Measurements from ENCODE around the gene GAB1.

GAB1 gene

GRCh38 chr4:143359644-143360193 is 23.0 kb downstream of the GAB1 start:
- H3K4me3 Mint-ChIP-seq = peak overlapping the region; percentile 42
- H3K9me3 Mint-ChIP-seq = peaks cover 5% of the 10 kb centered on the region
- no peaks in the 10 kb centered on the region for H3K36me3 Mint-ChIP-seq (ENCODE audit: low read depth)
- peaks cover 16% of the 10 kb centered on the region for H3K4me1 Mint-ChIP-seq (ENCODE audit: low read depth)
- peak overlapping the region; percentile 77 for H3K27ac Mint-ChIP-seq
- no peaks in the 10 kb centered on the region for H3K27me3 Mint-ChIP-seq (ENCODE audit: low read depth)

- no peaks in the 10 kb centered on the region for H3K36me3 Mint-ChIP-seq (ENCODE audit: low read depth)
- peaks cover 16% of the 10 kb centered on the region for H3K4me1 Mint-ChIP-seq (ENCODE audit: low read depth)
- H3K27ac Mint-ChIP-seq = no peak overlapping the region
- H3K27me3 Mint-ChIP-seq (ENCODE audit: low read depth) = no peaks in the 10 kb centered on the region
- H3K9me3 Mint-ChIP-seq = peaks cover 5% of the 10 kb centered on the region
- H3K4me3 Mint-ChIP-seq = no peak overlapping the region
Observed at GRCh38 chr4:143360838-143361625, 24.4 kb downstream of the GAB1 start.

GRCh38 chr4:143362349-143363046 is 25.8 kb downstream of the GAB1 start:
- no peak overlapping the region for H3K4me3 Mint-ChIP-seq
- H3K9me3 Mint-ChIP-seq = peaks cover 5% of the 10 kb centered on the region
- no peak overlapping the region for H3K27ac Mint-ChIP-seq
- no peaks in the 10 kb centered on the region for H3K36me3 Mint-ChIP-seq (ENCODE audit: low read depth)
- peaks cover 16% of the 10 kb centered on the region for H3K4me1 Mint-ChIP-seq (ENCODE audit: low read depth)
- H3K27me3 Mint-ChIP-seq (ENCODE audit: low read depth) = no peaks in the 10 kb centered on the region

GRCh38 chr4:143363332-143363731 is 26.7 kb downstream of the GAB1 start:
- no peaks in the 10 kb centered on the region for H3K27me3 Mint-ChIP-seq (ENCODE audit: low read depth)
- no peak overlapping the region for H3K4me3 Mint-ChIP-seq
- no peaks in the 10 kb centered on the region for H3K36me3 Mint-ChIP-seq (ENCODE audit: low read depth)
- H3K9me3 Mint-ChIP-seq = peaks cover 5% of the 10 kb centered on the region
- H3K27ac Mint-ChIP-seq = no peak overlapping the region
- H3K4me1 Mint-ChIP-seq (ENCODE audit: low read depth) = peaks cover 16% of the 10 kb centered on the region

GRCh38 chr4:143364063-143364462 is 27.4 kb downstream of the GAB1 start:
- H3K9me3 Mint-ChIP-seq = peaks cover 5% of the 10 kb centered on the region
- H3K4me1 Mint-ChIP-seq (ENCODE audit: low read depth) = peaks cover 9% of the 10 kb centered on the region
- no peaks in the 10 kb centered on the region for H3K36me3 Mint-ChIP-seq (ENCODE audit: low read depth)
- H3K27me3 Mint-ChIP-seq (ENCODE audit: low read depth) = no peaks in the 10 kb centered on the region
- H3K27ac Mint-ChIP-seq = no peak overlapping the region
- no peak overlapping the region for H3K4me3 Mint-ChIP-seq

GRCh38 chr4:143367863-143368262 is 31.2 kb downstream of the GAB1 start:
- H3K27ac Mint-ChIP-seq = no peak overlapping the region
- H3K9me3 Mint-ChIP-seq = peaks cover 6% of the 10 kb centered on the region
- H3K27me3 Mint-ChIP-seq (ENCODE audit: low read depth) = no peaks in the 10 kb centered on the region
- H3K4me3 Mint-ChIP-seq = no peak overlapping the region
- no peaks in the 10 kb centered on the region for H3K4me1 Mint-ChIP-seq (ENCODE audit: low read depth)
- H3K36me3 Mint-ChIP-seq (ENCODE audit: low read depth) = no peaks in the 10 kb centered on the region

GRCh38 chr4:143369552-143369951 is 32.9 kb downstream of the GAB1 start:
- Mint-ChIP-seq H3K4me3 (no peak overlapping the region), H3K4me1 (ENCODE audit: low read depth) (no peaks in the 10 kb centered on the region), H3K27me3 (ENCODE audit: low read depth) (no peaks in the 10 kb centered on the region), H3K36me3 (ENCODE audit: low read depth) (no peaks in the 10 kb centered on the region), H3K27ac (no peak overlapping the region), H3K9me3 (peaks cover 6% of the 10 kb centered on the region)

- Mint-ChIP-seq H3K27ac (no peak overlapping the region), H3K4me1 (ENCODE audit: low read depth) (no peaks in the 10 kb centered on the region)
Observed at GRCh38 chr4:143372093-143372915, 35.6 kb downstream of the GAB1 start.

GRCh38 chr4:143374255-143374654 is 37.6 kb downstream of the GAB1 start:
- Mint-ChIP-seq H3K4me1 (ENCODE audit: low read depth) (no peaks in the 10 kb centered on the region), H3K27ac (no peak overlapping the region), H3K9me3 (peaks cover 6% of the 10 kb centered on the region), H3K4me3 (no peak overlapping the region), H3K27me3 (ENCODE audit: low read depth) (no peaks in the 10 kb centered on the region), H3K36me3 (ENCODE audit: low read depth) (no peaks in the 10 kb centered on the region)

More at GRCh38 chr4:143372093-143372915, 35.6 kb downstream of the GAB1 start:
- Mint-ChIP-seq H3K4me3 (no peak overlapping the region), H3K9me3 (peaks cover 6% of the 10 kb centered on the region), H3K27me3 (ENCODE audit: low read depth) (no peaks in the 10 kb centered on the region), H3K36me3 (ENCODE audit: low read depth) (no peaks in the 10 kb centered on the region)

- Mint-ChIP-seq H3K4me3 (no peak overlapping the region), H3K9me3 (peaks cover 5% of the 10 kb centered on the region), H3K27me3 (ENCODE audit: low read depth) (no peaks in the 10 kb centered on the region), H3K4me1 (ENCODE audit: low read depth) (no peaks in the 10 kb centered on the region), H3K27ac (no peak overlapping the region), H3K36me3 (ENCODE audit: low read depth) (no peaks in the 10 kb centered on the region)
Observed at GRCh38 chr4:143374771-143375170, 38.1 kb downstream of the GAB1 start.

GRCh38 chr4:143375326-143376073 is 38.8 kb downstream of the GAB1 start:
- Mint-ChIP-seq H3K9me3 (peaks cover 3% of the 10 kb centered on the region), H3K27ac (no peak overlapping the region), H3K36me3 (ENCODE audit: low read depth) (no peaks in the 10 kb centered on the region), H3K27me3 (ENCODE audit: low read depth) (no peaks in the 10 kb centered on the region), H3K4me1 (ENCODE audit: low read depth) (no peaks in the 10 kb centered on the region), H3K4me3 (no peak overlapping the region)

GRCh38 chr4:143377611-143378099 is 41.0 kb downstream of the GAB1 start:
- H3K4me3 Mint-ChIP-seq = no peak overlapping the region
- no peak overlapping the region for H3K27ac Mint-ChIP-seq
- no peaks in the 10 kb centered on the region for H3K9me3 Mint-ChIP-seq

GRCh38 chr4:143380629-143381028 is 44.0 kb downstream of the GAB1 start:
- Mint-ChIP-seq H3K4me3 (no peak overlapping the region), H3K9me3 (no peaks in the 10 kb centered on the region), H3K4me1 (ENCODE audit: low read depth) (no peaks in the 10 kb centered on the region), H3K27me3 (ENCODE audit: low read depth) (no peaks in the 10 kb centered on the region), H3K36me3 (ENCODE audit: low read depth) (no peaks in the 10 kb centered on the region), H3K27ac (no peak overlapping the region)

More at GRCh38 chr4:143377611-143378099, 41.0 kb downstream of the GAB1 start:
- Mint-ChIP-seq H3K27me3 (ENCODE audit: low read depth) (no peaks in the 10 kb centered on the region), H3K36me3 (ENCODE audit: low read depth) (no peaks in the 10 kb centered on the region), H3K4me1 (ENCODE audit: low read depth) (no peaks in the 10 kb centered on the region)
